K562 (cell line): Measurements from ENCODE around the gene ADNP. TPM values are rescaled to one million over a fixed set of nuclear protein-coding genes. Genes with fewer than 3 reads are reported as not detected.

Source experiments
- FOXA3 ChIP-seq, 2 experiments: fragments of 450-650 bp in 1 of 2; sonication (generic) in 1 of 2; formaldehyde crosslinking; IDR thresholded peaks in 1 of 2; conservative IDR thresholded peaks in 1 of 2; 2 replicates each; pipeline versions ENCODE4 v1.4.0 to v1.8.0; 2020 to 2022; ENCODE audit warnings: mild to moderate bottlenecking in 2 of 2, missing genetic modification reagents in 1 of 2
- ILF3 ChIP-seq: fragments of 450-650 bp; IDR thresholded peaks from 2 replicates; pipeline ENCODE4 v1.6.1; 2018; ENCODE audit warnings: antibody characterized with exemption, mild to moderate bottlenecking, moderate library complexity, borderline replicate concordance
- PPARD ChIP-seq: fragments of 250-450 bp; sonication (Bioruptor Pico); IDR thresholded peaks from 2 replicates; pipeline ENCODE4 v1.8.0; 2022; ENCODE audit warnings: inconsistent platforms, mild to moderate bottlenecking, moderate library complexity
- RNF2 ChIP-seq: sonication (generic); IDR thresholded peaks from 2 replicates; pipeline ENCODE4 v1.6.1; 2016
- TCF7 ChIP-seq: sonication (generic); IDR thresholded peaks from 2 replicates; pipeline ENCODE4 v1.6.1; 2016; ENCODE audit warnings: antibody characterized with exemption, borderline replicate concordance
- TCF7L2 ChIP-seq: fragments of 150-350 bp; IDR thresholded peaks from 2 replicates; pipeline ENCODE4 v1.6.1; 2016; ENCODE audit warnings: low read depth, mild to moderate bottlenecking, low read length, moderate library complexity
- ZNF175 ChIP-seq: fragments of 200-800 bp; sonication (Bioruptor generic); IDR thresholded peaks from 2 replicates; pipeline ENCODE4 v1.6.1; 2016; ENCODE audit warnings: low read depth, mild to moderate bottlenecking, missing genetic modification characterization, missing compliant biosample characterization
- ZNF324 ChIP-seq: fragments of 250-450 bp; sonication (Bioruptor Pico); IDR thresholded peaks from 2 replicates; pipeline ENCODE4 v1.4.0; 2020; ENCODE audit warnings: mild to moderate bottlenecking
- polyA plus RNA-seq, 8 experiments: library from polyadenylated mRNA; depleted of rRNA in 4 of 8; stranded (reverse) in 5 of 8; unstranded in 3 of 8; fragments of >200 nt; fragmentation: Nextera tagmentation in 2 of 8; fragmentation: Illumina TruSeq in 1 of 8; extraction: Ambion mirVana in 2 of 8; extraction: Trizol in 1 of 8; gene quantifications; 2 replicates each; pipeline versions ENCODE4 v1.2.1 to v1.2.3, GENCODE V29; 2011 to 2014; ENCODE audit warnings: inconsistent platforms in 1 of 8, missing spikeins in 1 of 8
- total RNA-seq, 7 experiments: library from RNA; depleted of rRNA in 6 of 7; stranded (reverse); fragments of >200 nt in 6 of 7; fragmentation: Illumina TruSeq in 2 of 7; extraction: Trizol in 2 of 7; gene quantifications; 2 replicates each; pipeline versions ENCODE4 v1.2.1 to v1.2.3, GENCODE V29; 2011 to 2021; ENCODE audit warnings: low replicate concordance in 1 of 7
- TF ChIP-seq, protein P1 (sequence below): fragments of 450-650 bp; IDR thresholded peaks from 2 replicates; pipeline ENCODE4 v1.6.1; 2014; ENCODE audit warnings: low read depth, mild to moderate bottlenecking, moderate library complexity, borderline replicate concordance
- TF ChIP-seq, protein P2 (sequence below), 3 experiments: IDR thresholded peaks in 2 of 3; conservative IDR thresholded peaks in 1 of 3; 2 replicates each; pipeline ENCODE4 v1.5.1; 2011 to 2012; ENCODE audit warnings: low read length in 3 of 3, mild to moderate bottlenecking in 3 of 3, control low read depth in 2 of 3, improper control_type of control experiment in 1 of 3, inconsistent platforms in 1 of 3, low read depth in 1 of 3, mixed read lengths in 1 of 3, moderate library complexity in 1 of 3; ENCODE audit not compliant: insufficient read depth in 2 of 3

ADNP gene
- total and polyA plus RNA-seq, 9 of the 15 experiments (the other 6 are each of a cell fraction or from before 2014, with no cell fraction given): 17.8 to 59.9 (median 25.3) TPM

DNA sequence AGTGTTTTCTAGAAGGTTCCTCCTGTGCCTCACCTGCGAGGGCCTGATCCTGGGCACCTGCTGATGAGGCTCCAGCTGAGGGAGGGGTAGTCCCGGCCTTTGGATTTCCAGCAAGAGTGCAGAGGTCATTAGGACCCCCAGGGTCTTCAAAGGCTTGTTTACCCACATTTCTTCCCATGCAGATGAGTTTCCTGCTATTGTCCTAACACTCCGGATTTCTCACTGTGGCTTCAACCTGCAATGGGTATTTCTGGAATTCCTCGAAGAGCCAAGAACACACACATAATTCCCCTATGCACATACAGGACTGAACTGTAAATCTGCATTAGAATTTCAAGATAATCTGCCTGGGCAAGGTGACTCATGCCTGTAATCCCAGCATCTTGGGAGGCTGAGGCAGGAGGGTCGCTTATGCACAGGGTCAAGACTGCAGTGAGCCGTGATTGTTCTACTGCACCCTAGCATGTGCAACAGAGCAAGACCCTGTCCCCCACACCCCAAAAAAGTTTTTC, 53.9 kb downstream of the ADNP start (continued):
- TF ChIP-seq, protein P1, sequence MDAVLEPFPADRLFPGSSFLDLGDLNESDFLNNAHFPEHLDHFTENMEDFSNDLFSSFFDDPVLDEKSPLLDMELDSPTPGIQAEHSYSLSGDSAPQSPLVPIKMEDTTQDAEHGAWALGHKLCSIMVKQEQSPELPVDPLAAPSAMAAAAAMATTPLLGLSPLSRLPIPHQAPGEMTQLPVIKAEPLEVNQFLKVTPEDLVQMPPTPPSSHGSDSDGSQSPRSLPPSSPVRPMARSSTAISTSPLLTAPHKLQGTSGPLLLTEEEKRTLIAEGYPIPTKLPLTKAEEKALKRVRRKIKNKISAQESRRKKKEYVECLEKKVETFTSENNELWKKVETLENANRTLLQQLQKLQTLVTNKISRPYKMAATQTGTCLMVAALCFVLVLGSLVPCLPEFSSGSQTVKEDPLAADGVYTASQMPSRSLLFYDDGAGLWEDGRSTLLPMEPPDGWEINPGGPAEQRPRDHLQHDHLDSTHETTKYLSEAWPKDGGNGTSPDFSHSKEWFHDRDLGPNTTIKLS: no peak
- TF ChIP-seq ILF3 (no peak), RNF2 (no peak), PPARD (CRISPR knock-in tag) (no peak), TCF7 (no peak), ZNF175 (CRISPR knock-in tag) (no peak), ZNF324 (CRISPR knock-in tag) (no peak), FOXA3 (CRISPR knock-in tag; conservative IDR thresholded peaks at IDR 0.05 in 1 of 2, IDR thresholded peaks at IDR 0.05 in 1 of 2) (no peak), TCF7L2 (no peak)
- TF ChIP-seq, protein P2, sequence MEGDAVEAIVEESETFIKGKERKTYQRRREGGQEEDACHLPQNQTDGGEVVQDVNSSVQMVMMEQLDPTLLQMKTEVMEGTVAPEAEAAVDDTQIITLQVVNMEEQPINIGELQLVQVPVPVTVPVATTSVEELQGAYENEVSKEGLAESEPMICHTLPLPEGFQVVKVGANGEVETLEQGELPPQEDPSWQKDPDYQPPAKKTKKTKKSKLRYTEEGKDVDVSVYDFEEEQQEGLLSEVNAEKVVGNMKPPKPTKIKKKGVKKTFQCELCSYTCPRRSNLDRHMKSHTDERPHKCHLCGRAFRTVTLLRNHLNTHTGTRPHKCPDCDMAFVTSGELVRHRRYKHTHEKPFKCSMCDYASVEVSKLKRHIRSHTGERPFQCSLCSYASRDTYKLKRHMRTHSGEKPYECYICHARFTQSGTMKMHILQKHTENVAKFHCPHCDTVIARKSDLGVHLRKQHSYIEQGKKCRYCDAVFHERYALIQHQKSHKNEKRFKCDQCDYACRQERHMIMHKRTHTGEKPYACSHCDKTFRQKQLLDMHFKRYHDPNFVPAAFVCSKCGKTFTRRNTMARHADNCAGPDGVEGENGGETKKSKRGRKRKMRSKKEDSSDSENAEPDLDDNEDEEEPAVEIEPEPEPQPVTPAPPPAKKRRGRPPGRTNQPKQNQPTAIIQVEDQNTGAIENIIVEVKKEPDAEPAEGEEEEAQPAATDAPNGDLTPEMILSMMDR (IDR thresholded peaks at IDR 0.05 in 2 of 3, conservative IDR thresholded peaks at IDR 0.05 in 1 of 3; ENCODE audit: insufficient read depth in 2 of 3, low read depth in 1 of 3, low read length in 3 of 3): no peak
